Stimulated activated CD8-positive, alpha-beta memory T cell treated with anti-CD3 and anti-CD28 coated beads, Interleukin-12 subunit alpha, Interleukin-12 subunit beta, amount 100 ng/mL, for 4 hours (primary cell): Measurements from ENCODE around the gene PPIB.
"Not testable (repeated sequence)": the region's sequence is repeated elsewhere in the genome, so short reads cannot be mapped to it uniquely, and the experiment has no call there.

Experiments used
- DNase-seq: peaks from one replicate; pipeline ENCODE4 v3.0.0-alpha.2; 2020; ENCODE audit warnings: low read depth

The PPIB gene

GRCh38 chr15:64138331-64138941 lies 24.4 kb downstream of the PPIB start:
- DNase-seq = no peak

GRCh38 chr15:64137226-64137833 lies 25.5 kb downstream of the PPIB start:
- DNase-seq = no peak

GRCh38 chr15:64136347-64136746 lies 26.5 kb downstream of the PPIB start:
- DNase-seq = no peak

- no peak for DNase-seq
These were observed 28.4 kb downstream of the PPIB start for GRCh38 chr15:64134345-64134829.

GRCh38 chr15:64133623-64134344 lies 29.0 kb downstream of the PPIB start:
- DNase-seq = no peak

- DNase-seq = no peak
These were observed 30.6 kb downstream of the PPIB start for GRCh38 chr15:64132217-64132616.

GRCh38 chr15:64131547-64131946 lies 31.3 kb downstream of the PPIB start:
- no peak for DNase-seq

GRCh38 chr15:64130159-64130558 lies 32.7 kb downstream of the PPIB start:
- DNase-seq = no peak

GRCh38 chr15:64127521-64128270 lies 35.1 kb downstream of the PPIB start:
- no peak for DNase-seq

GRCh38 chr15:64125978-64126377 lies 36.8 kb downstream of the PPIB start:
- DNase-seq = no peak

GRCh38 chr15:64122936-64123351 lies 39.9 kb downstream of the PPIB start:
- no peak for DNase-seq

- DNase-seq = no peak
These were observed 40.4 kb downstream of the PPIB start for GRCh38 chr15:64122444-64122843.

GRCh38 chr15:64121614-64122013 lies 41.2 kb downstream of the PPIB start:
- no peak for DNase-seq

- not testable (repeated sequence) for DNase-seq
These were observed 42.5 kb downstream of the PPIB start for GRCh38 chr15:64120322-64120721.

- no peak for DNase-seq
These were observed 44.9 kb downstream of the PPIB start for GRCh38 chr15:64117759-64118487.

GRCh38 chr15:64112904-64113303 lies 49.9 kb downstream of the PPIB start:
- no peak for DNase-seq

- DNase-seq = no peak
These were observed 50.6 kb downstream of the PPIB start for GRCh38 chr15:64112073-64112772.

- no peak for DNase-seq
These were observed 51.2 kb downstream of the PPIB start for GRCh38 chr15:64111679-64112050.

- DNase-seq = no peak
These were observed 51.7 kb downstream of the PPIB start for GRCh38 chr15:64110950-64111678.

- not testable (repeated sequence) for DNase-seq
These were observed 52.6 kb downstream of the PPIB start for GRCh38 chr15:64110108-64110701.
